Nephron (organoid): Measurements from ENCODE around the gene INO80C.
"Not testable (repeated sequence)": the region's sequence is repeated elsewhere in the genome, so short reads cannot be mapped to it uniquely, and the experiment has no call there.

Experiments used
- H3K27ac Mint-ChIP-seq, 3 experiments: 2 replicates each; pipeline ENCODE4 v1.8.0; 2020; ENCODE audit warnings: mixed read lengths in 3 of 3, mild to moderate bottlenecking in 2 of 3, moderate library complexity in 1 of 3
- H3K27me3 Mint-ChIP-seq: 2 replicates; pipeline ENCODE4 v1.8.0; 2021; ENCODE audit warnings: low read depth, mild to moderate bottlenecking, moderate library complexity, mixed read lengths
- H3K36me3 Mint-ChIP-seq: 2 replicates; pipeline ENCODE4 v1.8.0; 2020; ENCODE audit warnings: low read depth, mixed read lengths
- H3K4me1 Mint-ChIP-seq: 2 replicates; pipeline ENCODE4 v1.8.0; 2020; ENCODE audit warnings: mixed read lengths
- H3K4me3 Mint-ChIP-seq, 3 experiments: 2 replicates each; pipeline ENCODE4 v1.8.0; 2020; ENCODE audit warnings: mild to moderate bottlenecking in 3 of 3, mixed read lengths in 3 of 3, moderate library complexity in 2 of 3
- H3K9me3 Mint-ChIP-seq: 2 replicates; pipeline ENCODE4 v1.8.0; 2020; ENCODE audit warnings: mixed read lengths
- TF ChIP-seq, protein P1 (sequence below), 3 experiments: fragments of 200-600 bp; sonication (generic); IDR thresholded peaks; one replicate each; pipeline ENCODE4 v1.5.0; 2021; ENCODE audit warnings: antibody characterized with exemption in 3 of 3; ENCODE audit not compliant: unreplicated experiment in 3 of 3

Gene INO80C

DNA sequence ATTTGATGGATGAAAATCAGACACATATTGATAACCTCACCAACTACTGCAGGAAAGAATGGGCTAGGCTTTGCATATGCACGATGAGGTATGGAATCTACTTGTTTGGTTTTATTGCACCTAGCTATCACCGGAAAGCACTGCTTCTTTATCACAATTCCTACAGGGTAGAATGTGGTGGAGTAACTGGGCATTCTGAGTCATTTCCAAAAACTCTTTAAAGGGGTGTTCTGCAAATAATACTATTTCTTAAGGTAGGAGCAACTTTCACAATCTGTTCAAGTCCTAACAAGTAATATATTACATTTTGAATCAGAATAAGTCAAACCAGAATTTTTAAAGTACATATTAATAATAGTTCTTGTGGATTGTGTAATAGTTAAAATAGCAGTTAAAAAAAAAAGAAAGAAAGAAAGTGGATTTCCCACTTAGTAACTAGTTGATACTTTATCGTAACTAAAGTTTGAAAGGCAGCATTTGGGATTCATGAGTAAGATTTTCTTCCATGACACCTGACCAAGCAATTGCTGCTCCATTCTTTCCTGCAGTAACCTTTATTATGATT, 40.5 kb downstream of the INO80C start:
- Mint-ChIP-seq H3K9me3 (no peaks in the 10 kb centered on the region), H3K4me3 (no peak overlapping the region), H3K4me1 (peaks cover 5% of the 10 kb centered on the region), H3K27me3 (peaks cover 5% of the 10 kb centered on the region), H3K27ac (no peak overlapping the region), H3K36me3 (no peaks in the 10 kb centered on the region)
- TF ChIP-seq, protein P1, sequence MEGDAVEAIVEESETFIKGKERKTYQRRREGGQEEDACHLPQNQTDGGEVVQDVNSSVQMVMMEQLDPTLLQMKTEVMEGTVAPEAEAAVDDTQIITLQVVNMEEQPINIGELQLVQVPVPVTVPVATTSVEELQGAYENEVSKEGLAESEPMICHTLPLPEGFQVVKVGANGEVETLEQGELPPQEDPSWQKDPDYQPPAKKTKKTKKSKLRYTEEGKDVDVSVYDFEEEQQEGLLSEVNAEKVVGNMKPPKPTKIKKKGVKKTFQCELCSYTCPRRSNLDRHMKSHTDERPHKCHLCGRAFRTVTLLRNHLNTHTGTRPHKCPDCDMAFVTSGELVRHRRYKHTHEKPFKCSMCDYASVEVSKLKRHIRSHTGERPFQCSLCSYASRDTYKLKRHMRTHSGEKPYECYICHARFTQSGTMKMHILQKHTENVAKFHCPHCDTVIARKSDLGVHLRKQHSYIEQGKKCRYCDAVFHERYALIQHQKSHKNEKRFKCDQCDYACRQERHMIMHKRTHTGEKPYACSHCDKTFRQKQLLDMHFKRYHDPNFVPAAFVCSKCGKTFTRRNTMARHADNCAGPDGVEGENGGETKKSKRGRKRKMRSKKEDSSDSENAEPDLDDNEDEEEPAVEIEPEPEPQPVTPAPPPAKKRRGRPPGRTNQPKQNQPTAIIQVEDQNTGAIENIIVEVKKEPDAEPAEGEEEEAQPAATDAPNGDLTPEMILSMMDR (IDR thresholded peaks at IDR 0.05; ENCODE audit: unreplicated experiment in 3 of 3) = no peak

DNA sequence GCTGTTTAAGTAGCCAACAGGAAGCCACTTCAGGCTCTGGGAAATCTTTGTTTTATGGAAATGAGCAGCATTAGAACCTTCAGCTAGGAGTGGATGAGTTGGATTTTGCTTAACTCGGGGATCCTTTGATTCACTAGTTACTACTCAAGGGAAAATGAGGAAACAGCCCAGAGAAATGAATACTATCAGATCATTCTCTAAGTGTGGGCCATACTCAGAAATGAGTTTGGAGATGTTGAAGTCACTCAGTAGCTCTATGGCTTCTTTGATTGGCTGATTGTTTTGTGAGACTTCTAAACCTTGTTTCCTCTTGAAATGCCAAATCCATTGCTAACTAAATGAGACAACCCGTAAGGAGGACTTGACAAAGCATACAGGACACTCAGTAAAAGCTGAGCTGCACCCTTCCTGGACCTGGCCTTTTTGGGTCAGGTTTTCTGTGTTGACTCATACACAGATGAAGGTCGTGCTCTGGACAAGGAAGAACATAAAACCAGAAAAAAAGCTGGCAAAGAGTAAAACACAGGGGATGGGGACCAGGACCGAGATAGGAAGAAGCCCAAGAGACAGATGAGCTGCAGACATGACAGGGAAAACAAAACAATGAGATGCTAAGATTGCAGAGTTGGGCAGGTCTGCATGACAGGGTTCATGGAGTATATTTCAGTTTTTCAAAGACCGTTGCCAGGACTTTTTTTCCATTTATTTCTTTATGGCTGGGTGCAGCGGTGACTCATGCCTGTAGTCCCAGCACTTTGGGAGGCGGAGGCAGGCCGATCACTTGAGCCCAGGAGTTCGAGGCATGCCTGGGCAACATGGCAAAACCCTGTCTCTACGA, 41.6 kb downstream of the INO80C start:
- TF ChIP-seq, protein P1 (IDR thresholded peaks at IDR 0.05; ENCODE audit: unreplicated experiment in 3 of 3) = no peak
- H3K4me1 Mint-ChIP-seq = peaks cover 5% of the 10 kb centered on the region
- H3K9me3 Mint-ChIP-seq = no peaks in the 10 kb centered on the region
- no peak overlapping the region for H3K27ac Mint-ChIP-seq
- H3K27me3 Mint-ChIP-seq = peaks cover 5% of the 10 kb centered on the region
- H3K36me3 Mint-ChIP-seq = no peaks in the 10 kb centered on the region
- H3K4me3 Mint-ChIP-seq = no peak overlapping the region

DNA sequence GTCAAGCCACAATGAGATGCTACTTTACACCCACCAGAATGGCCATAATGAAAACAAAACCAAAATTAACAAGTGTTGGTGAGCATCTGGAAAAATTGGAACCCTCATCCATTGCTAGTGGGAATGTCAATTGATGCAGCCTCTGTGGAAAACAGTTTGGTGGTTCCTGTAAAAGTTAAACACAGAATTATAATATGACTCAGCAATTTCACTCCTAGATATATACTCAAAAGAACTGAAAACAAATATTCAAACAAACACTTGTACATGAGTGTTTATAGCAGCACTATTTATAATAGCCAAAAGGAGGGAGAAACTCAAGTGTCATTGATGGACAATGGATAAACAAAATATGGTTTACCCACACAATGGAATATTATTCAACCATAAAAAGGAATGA, 43.0 kb downstream of the INO80C start:
- Mint-ChIP-seq H3K4me1 (peaks cover 5% of the 10 kb centered on the region), H3K27me3 (peaks cover 5% of the 10 kb centered on the region), H3K36me3 (no peaks in the 10 kb centered on the region), H3K4me3 (no peak overlapping the region), H3K9me3 (no peaks in the 10 kb centered on the region), H3K27ac (no peak overlapping the region)
- TF ChIP-seq, protein P1 (IDR thresholded peaks at IDR 0.05; ENCODE audit: unreplicated experiment in 3 of 3) = no peak

DNA sequence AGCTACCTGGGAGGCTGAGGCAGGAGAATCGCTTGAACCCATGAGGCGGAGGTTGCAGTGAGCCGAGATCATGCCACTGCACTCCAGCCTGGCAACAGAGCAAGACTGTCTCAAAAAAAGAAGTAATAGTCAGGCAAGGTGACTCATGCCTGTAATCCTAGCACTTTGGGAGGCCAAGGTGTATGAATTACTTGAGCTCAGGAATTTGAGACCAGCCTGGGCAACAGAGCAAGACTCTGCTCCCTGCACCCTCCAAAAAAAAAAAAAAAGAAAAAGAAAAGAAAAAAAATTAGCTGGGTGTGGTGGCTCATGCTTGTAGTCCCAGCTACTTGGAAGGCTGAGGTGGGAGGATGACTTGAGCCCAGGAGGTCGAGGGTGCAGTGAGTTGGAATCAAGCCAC, 44.7 kb downstream of the INO80C start:
- not testable (repeated sequence) for H3K36me3 Mint-ChIP-seq, H3K27ac Mint-ChIP-seq

DNA sequence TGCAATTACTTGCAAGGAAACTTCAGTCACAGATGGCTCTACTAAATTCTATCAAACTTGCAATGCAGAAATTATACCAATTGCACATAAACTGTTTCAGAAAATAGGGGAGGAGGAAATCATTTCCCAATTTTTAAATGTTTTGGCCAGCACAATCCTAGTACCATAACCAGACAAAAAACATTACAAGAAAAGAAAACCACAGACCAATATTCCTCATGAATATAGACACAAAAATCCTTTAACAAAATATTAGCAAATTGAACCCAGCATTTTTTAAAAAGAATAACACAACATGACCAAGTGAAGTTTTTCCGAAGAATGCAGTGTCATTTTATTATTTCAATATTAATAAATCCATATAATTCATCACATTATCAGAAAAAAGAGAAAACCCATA, 45.8 kb downstream of the INO80C start:
- no peaks in the 10 kb centered on the region for H3K36me3 Mint-ChIP-seq

More for the DNA sequence above, 44.7 kb downstream of the INO80C start:
- H3K4me1 Mint-ChIP-seq, H3K4me3 Mint-ChIP-seq, H3K9me3 Mint-ChIP-seq, H3K27me3 Mint-ChIP-seq: not testable (repeated sequence)

DNA sequence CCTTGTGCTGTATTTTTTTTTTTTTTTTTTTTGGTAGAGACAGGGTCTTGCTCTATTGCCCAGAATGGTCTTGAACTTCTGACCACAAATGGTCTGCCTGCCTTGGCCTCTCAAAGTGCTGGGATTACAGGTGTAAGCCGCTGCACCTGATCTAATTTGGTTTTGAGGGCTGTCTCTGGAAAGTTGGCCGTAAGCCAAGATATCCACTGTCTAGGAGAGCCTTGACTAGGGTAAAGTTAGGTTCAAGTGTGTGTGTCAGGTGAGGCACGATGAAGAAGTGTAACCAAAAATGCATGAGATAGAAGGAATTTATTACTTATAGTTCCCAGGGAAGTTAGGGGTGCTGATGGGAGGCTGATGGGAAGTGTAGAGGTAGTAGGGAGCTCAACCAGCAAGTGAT, 46.7 kb downstream of the INO80C start:
- H3K27ac Mint-ChIP-seq = no peak overlapping the region
- no peak overlapping the region for H3K4me3 Mint-ChIP-seq
- TF ChIP-seq, protein P1 (IDR thresholded peaks at IDR 0.05; ENCODE audit: unreplicated experiment in 3 of 3) = no peak
- H3K9me3 Mint-ChIP-seq = no peaks in the 10 kb centered on the region
- no peaks in the 10 kb centered on the region for H3K4me1 Mint-ChIP-seq
- no peaks in the 10 kb centered on the region for H3K36me3 Mint-ChIP-seq
- peaks cover 4% of the 10 kb centered on the region for H3K27me3 Mint-ChIP-seq

More for the DNA sequence above, 45.8 kb downstream of the INO80C start:
- TF ChIP-seq, protein P1 (IDR thresholded peaks at IDR 0.05; ENCODE audit: unreplicated experiment in 3 of 3) = no peak
- Mint-ChIP-seq H3K27ac (no peak overlapping the region), H3K4me3 (no peak overlapping the region), H3K4me1 (no peaks in the 10 kb centered on the region), H3K27me3 (peaks cover 4% of the 10 kb centered on the region), H3K9me3 (no peaks in the 10 kb centered on the region)
